ENCODE measurements around the gene BDKRB2.

DNA sequence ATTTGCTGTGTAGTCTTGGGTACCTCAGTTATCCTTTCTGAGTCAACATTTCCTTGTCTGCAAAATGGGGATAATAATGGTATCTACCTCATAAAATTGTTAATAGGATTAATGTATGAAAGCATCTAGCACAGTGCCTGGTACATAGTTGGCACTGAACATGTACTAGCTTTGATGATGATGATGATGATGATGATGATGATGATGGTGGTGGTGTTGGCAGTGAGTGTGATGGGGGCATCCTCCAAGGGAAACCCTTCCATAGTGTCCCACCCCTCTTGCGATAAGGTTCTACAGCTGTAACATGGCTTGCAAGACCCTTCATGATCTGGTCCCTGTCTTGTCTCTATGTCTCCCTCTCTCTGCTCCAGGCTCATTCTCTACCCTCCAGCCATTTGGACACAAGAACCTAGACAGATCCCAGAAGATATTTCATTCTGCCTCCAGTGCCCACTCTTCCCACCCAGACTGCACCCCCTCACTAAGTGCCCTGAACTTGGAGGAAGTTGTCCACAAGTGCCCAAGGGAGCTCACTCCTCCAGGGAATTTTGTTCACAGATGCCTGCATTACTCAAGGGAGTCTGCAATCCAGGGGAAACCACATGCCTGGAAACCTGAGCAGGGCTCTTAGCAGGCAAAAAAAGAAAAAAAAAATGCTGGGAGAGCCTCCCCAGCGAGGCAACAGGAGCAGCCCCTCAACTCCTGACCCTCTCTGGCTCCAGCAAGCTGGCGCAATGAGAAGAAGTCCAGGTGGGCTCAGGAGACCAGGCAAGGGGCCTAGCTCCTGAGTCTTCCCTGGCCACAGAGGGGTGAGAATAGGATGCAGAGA is 41.3 kb downstream of the BDKRB2 start:
- TF ChIP-seq, protein P1, sequence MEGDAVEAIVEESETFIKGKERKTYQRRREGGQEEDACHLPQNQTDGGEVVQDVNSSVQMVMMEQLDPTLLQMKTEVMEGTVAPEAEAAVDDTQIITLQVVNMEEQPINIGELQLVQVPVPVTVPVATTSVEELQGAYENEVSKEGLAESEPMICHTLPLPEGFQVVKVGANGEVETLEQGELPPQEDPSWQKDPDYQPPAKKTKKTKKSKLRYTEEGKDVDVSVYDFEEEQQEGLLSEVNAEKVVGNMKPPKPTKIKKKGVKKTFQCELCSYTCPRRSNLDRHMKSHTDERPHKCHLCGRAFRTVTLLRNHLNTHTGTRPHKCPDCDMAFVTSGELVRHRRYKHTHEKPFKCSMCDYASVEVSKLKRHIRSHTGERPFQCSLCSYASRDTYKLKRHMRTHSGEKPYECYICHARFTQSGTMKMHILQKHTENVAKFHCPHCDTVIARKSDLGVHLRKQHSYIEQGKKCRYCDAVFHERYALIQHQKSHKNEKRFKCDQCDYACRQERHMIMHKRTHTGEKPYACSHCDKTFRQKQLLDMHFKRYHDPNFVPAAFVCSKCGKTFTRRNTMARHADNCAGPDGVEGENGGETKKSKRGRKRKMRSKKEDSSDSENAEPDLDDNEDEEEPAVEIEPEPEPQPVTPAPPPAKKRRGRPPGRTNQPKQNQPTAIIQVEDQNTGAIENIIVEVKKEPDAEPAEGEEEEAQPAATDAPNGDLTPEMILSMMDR (conservative IDR thresholded peaks at IDR 0.05; ENCODE audit: low read length) = no peak
- TF ChIP-seq EZH2phosphoT487 (IDR thresholded peaks at IDR 0.05; ENCODE audit: borderline replicate concordance) = no peak

Data from Loucy (cell line).